CD4-positive, alpha-beta T cell (primary cell): ENCODE measurements around the gene ATP6V1E1. TPM values are rescaled to one million over a fixed set of nuclear protein-coding genes. Genes with fewer than 3 reads are reported as not detected.

Experiments
- ATAC-seq: fragments of 200-7000 bp; cut with Tn5 transposase; one replicate; pipeline ENCODE4 v1.10.0; 2022; ENCODE audit warnings: mild to moderate bottlenecking; ENCODE audit not compliant: poor library complexity
- CTCF ChIA-PET: fragments of 350-600 bp; sonication (Branson Sonifier 250); formaldehyde crosslinking; loops from one replicate; lab custom pipeline; 2021; ENCODE audit warnings: antibody characterized with exemption, inconsistent platforms; lab: Charles Lee
- POLR2A ChIA-PET: fragments of 350-600 bp; sonication (Branson Sonifier 250); formaldehyde crosslinking; loops from one replicate; lab custom pipeline; 2021; ENCODE audit warnings: antibody characterized with exemption, inconsistent platforms; lab: Charles Lee
- DNase-seq, 14 experiments: peaks; one replicate each; pipeline ENCODE4 v3.0.0-alpha.2; 2013 to 2020; ENCODE audit warnings: mixed read lengths in 2 of 14
- H3K27ac ChIP-seq, 2 donors: one replicate each; pipeline versions ENCODE4 v1.5.1 to v1.7.0; 2013; ENCODE audit warnings: low read length in 2 of 2, low read depth in 1 of 2, mild to moderate bottlenecking in 1 of 2
- H3K27me3 ChIP-seq, 2 experiments: 1 replicate in 1 of 2; 2 replicates in 1 of 2; pipeline versions ENCODE4 v1.6.1 to v1.7.0; 2013; ENCODE audit warnings: low read length in 2 of 2, control low read depth in 1 of 2, mild to moderate bottlenecking in 1 of 2, moderate library complexity in 1 of 2; ENCODE audit not compliant: insufficient read depth in 2 of 2, control insufficient read depth in 1 of 2
- H3K36me3 ChIP-seq: one replicate; pipeline ENCODE4 v1.6.1; 2013; ENCODE audit warnings: low read length, control low read depth; ENCODE audit not compliant: insufficient read depth
- H3K4me1 ChIP-seq: one replicate; pipeline ENCODE4 v1.6.1; 2013; ENCODE audit warnings: low read length, control low read depth; ENCODE audit not compliant: insufficient read depth
- H3K4me3 ChIP-seq: one replicate; pipeline ENCODE4 v1.5.1; 2013; ENCODE audit warnings: mild to moderate bottlenecking, low read length, moderate library complexity
- H3K9me3 ChIP-seq, 2 experiments: 1 replicate in 1 of 2; 2 replicates in 1 of 2; pipeline versions ENCODE4 v1.6.1 to v1.7.0; 2013; ENCODE audit warnings: low read length in 2 of 2, mild to moderate bottlenecking in 2 of 2, control low read depth in 1 of 2, moderate library complexity in 1 of 2; ENCODE audit not compliant: control insufficient read depth in 1 of 2, insufficient read depth in 1 of 2
- H3K27ac Mint-ChIP-seq: one replicate; pipeline ENCODE4 v1.8.0; 2020; ENCODE audit warnings: mixed read lengths
- H3K27me3 Mint-ChIP-seq: one replicate; pipeline ENCODE4 v1.8.0; 2021; ENCODE audit warnings: mixed read lengths
- H3K36me3 Mint-ChIP-seq: one replicate; pipeline ENCODE4 v1.8.0; 2021; ENCODE audit warnings: low read depth, mixed read lengths
- H3K4me1 Mint-ChIP-seq: one replicate; pipeline ENCODE4 v1.8.0; 2021; ENCODE audit warnings: low read depth, mixed read lengths
- H3K4me3 Mint-ChIP-seq: one replicate; pipeline ENCODE4 v1.8.0; 2020; ENCODE audit warnings: mild to moderate bottlenecking, mixed read lengths
- H3K9me3 Mint-ChIP-seq: one replicate; pipeline ENCODE4 v1.8.0; 2020; ENCODE audit warnings: mixed read lengths
- CTCF ChIP-seq: fragments of 200-600 bp; IDR thresholded peaks from one replicate; pipeline ENCODE4 v1.8.0; 2022; ENCODE audit warnings: antibody characterized with exemption, mild to moderate bottlenecking
- intact Hi-C, 2 experiments: fragments of 100-400 bp; cut with DNase I in 1 of 2; cut with micrococcal nuclease in 1 of 2; formaldehyde crosslinking; loops; one replicate each; pipeline versions ENCODE4 v1.15.1 to v1.9.0; 2023 to 2025; cut with DNase I, micrococcal nuclease
- total RNA-seq, 174 experiments: library from RNA in 2 of 174; stranded (reverse) in 2 of 174; gene quantifications; one replicate each; pipeline ENCODE4 v1.2.3 and lab custom pipeline; 2021 to 2026

ATP6V1E1 gene
- total RNA-seq, 2 experiments from 2014 or later = 48.4 to 50.8 TPM

GRCh38 chr22:17665248-17665647 is 36.7 kb upstream of the ATP6V1E1 start:
- H3K9me3 ChIP-seq = peaks cover 0 to 11% of the 10 kb centered on the region in 2 experiments
- no peak for ATAC-seq
- H3K9me3 Mint-ChIP-seq = no peaks in the 10 kb centered on the region
- no peaks in the 10 kb centered on the region for H3K4me1 ChIP-seq
- intact Hi-C loops = no loop called here
- H3K36me3 ChIP-seq = peaks cover 27% of the 10 kb centered on the region
- no peak overlapping the region for H3K27ac Mint-ChIP-seq
- H3K36me3 Mint-ChIP-seq = peaks cover 62% of the 10 kb centered on the region
- CTCF ChIA-PET = no interaction called here
- peaks cover 6% of the 10 kb centered on the region for H3K4me1 Mint-ChIP-seq
- DNase-seq = no peak
- no peak overlapping the region for H3K4me3 ChIP-seq
- H3K27me3 Mint-ChIP-seq = no peaks in the 10 kb centered on the region
- POLR2A ChIA-PET = no interaction called here
- no peaks in the 10 kb centered on the region for H3K27me3 ChIP-seq
- no peak overlapping the region for H3K27ac ChIP-seq
- no peak for TF ChIP-seq CTCF
- H3K4me3 Mint-ChIP-seq = no peak overlapping the region

- H3K9me3 ChIP-seq = peaks cover 0 to 11% of the 10 kb centered on the region in 2 experiments
- H3K27me3 Mint-ChIP-seq = no peaks in the 10 kb centered on the region
- H3K27ac ChIP-seq = no peak overlapping the region
- DNase-seq = no peak
- H3K36me3 ChIP-seq = peaks cover 27% of the 10 kb centered on the region
- ChIA-PET POLR2A (no interaction called here), CTCF (no interaction called here)
- H3K4me3 Mint-ChIP-seq = no peak overlapping the region
- H3K27ac Mint-ChIP-seq = no peak overlapping the region
- peaks cover 63% of the 10 kb centered on the region for H3K36me3 Mint-ChIP-seq
- no peak for ATAC-seq
- H3K27me3 ChIP-seq = no peaks in the 10 kb centered on the region
- intact Hi-C loops = no loop called here
- H3K4me1 ChIP-seq = no peaks in the 10 kb centered on the region
- no peak overlapping the region for H3K4me3 ChIP-seq
- no peaks in the 10 kb centered on the region for H3K4me1 Mint-ChIP-seq
- no peak for TF ChIP-seq CTCF
- H3K9me3 Mint-ChIP-seq = no peaks in the 10 kb centered on the region
These were observed 36.0 kb upstream of the ATP6V1E1 start for GRCh38 chr22:17664414-17665055.

- no peak overlapping the region for H3K27ac Mint-ChIP-seq
- Histone ChIP-seq H3K9me3 (no peaks in the 10 kb centered on the region), H3K36me3 (peaks cover 17% of the 10 kb centered on the region), H3K27ac (no peak overlapping the region), H3K4me3 (no peak overlapping the region), H3K4me1 (no peaks in the 10 kb centered on the region), H3K27me3 (no peaks in the 10 kb centered on the region)
- DNase-seq = no peak
- no peaks in the 10 kb centered on the region for H3K27me3 Mint-ChIP-seq
- peaks cover 30% of the 10 kb centered on the region for H3K36me3 Mint-ChIP-seq
- no peak overlapping the region for H3K4me3 Mint-ChIP-seq
- CTCF ChIA-PET = no interaction called here
- no peak for ATAC-seq
- H3K9me3 Mint-ChIP-seq = no peaks in the 10 kb centered on the region
- POLR2A ChIA-PET = interaction anchor here (1.3 kb wide), 1 partner anchor 18 kb away, joined by 3 read pairs; the partner anchor contains the start of gene BCL2L13
- H3K4me1 Mint-ChIP-seq = peaks cover 7% of the 10 kb centered on the region
- TF ChIP-seq CTCF = no peak
- intact Hi-C loops = no loop called here
These were observed 28.4 kb upstream of the ATP6V1E1 start for GRCh38 chr22:17656870-17657395.
